PFSK-1 (cell line): ENCODE results near the gene ABRACL.

Experiments used
- FOXP2 ChIP-seq: optimal IDR thresholded peaks from 2 replicates; pipeline ENCODE3; 2011; ENCODE audit warnings: borderline replicate concordance, control low read depth, inconsistent platforms; ENCODE audit not compliant: insufficient read depth; ENCODE audit errors: extremely low read length, extremely low read depth
- POLR2AphosphoS5 ChIP-seq: IDR thresholded peaks from 2 replicates; pipeline ENCODE4 v1.6.1; 2012; ENCODE audit warnings: low read depth, mild to moderate bottlenecking, control low read depth, low read length, moderate library complexity
- SIN3A ChIP-seq: IDR thresholded peaks from 2 replicates; pipeline ENCODE4 v1.6.1; 2012; ENCODE audit warnings: mild to moderate bottlenecking, low read length, moderate library complexity, borderline replicate concordance; ENCODE audit not compliant: insufficient read depth
- TAF1 ChIP-seq: IDR thresholded peaks from 2 replicates; pipeline ENCODE4 v1.6.1; 2012; ENCODE audit warnings: low read length, control low read depth, borderline replicate concordance; ENCODE audit not compliant: insufficient read depth
- TF ChIP-seq, protein P1 (sequence below), 2 experiments: IDR thresholded peaks; 2 replicates each; pipeline versions ENCODE4 v1.6.1 to v1.8.0; 2011 to 2012; ENCODE audit warnings: low read depth in 2 of 2, low read length in 2 of 2, control low read depth in 1 of 2, inconsistent platforms in 1 of 2, mild to moderate bottlenecking in 1 of 2, moderate library complexity in 1 of 2; ENCODE audit not compliant: insufficient read depth in 1 of 2

The ABRACL gene

DNA sequence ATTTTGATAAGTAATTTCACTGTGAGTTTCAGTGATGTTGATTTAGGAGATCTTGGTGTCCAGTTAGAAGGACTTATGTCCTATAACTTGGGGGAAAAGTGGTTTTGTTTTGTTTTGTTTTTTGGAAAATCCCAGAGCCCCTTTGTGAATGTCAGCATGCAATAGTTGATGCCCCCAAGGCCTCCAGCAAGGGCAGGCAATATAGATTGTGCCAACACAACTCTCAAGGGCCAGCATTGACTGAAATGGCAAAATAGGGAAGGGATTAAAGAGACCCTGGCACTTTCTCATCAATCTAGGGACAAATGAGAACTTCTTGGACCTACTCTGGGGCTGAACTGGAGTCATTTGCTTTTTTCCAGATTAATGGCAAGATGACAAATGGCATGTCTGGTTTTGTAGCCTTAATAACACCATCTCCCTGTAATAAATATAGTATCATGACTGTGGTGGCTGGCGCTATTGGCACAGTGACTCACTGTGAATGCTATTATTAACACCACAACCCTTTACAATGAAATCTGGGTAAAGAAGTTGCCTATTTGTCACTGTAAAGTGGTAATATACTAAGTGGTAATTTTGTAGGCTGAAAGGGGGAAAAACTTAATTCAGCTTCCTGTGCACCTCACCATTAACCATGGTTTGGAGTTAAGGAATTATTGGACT lies 51.8 kb downstream of the ABRACL start:
- TF ChIP-seq TAF1 (no peak), SIN3A (no peak), POLR2AphosphoS5 (no peak), FOXP2 (no peak)
- TF ChIP-seq, protein P1, sequence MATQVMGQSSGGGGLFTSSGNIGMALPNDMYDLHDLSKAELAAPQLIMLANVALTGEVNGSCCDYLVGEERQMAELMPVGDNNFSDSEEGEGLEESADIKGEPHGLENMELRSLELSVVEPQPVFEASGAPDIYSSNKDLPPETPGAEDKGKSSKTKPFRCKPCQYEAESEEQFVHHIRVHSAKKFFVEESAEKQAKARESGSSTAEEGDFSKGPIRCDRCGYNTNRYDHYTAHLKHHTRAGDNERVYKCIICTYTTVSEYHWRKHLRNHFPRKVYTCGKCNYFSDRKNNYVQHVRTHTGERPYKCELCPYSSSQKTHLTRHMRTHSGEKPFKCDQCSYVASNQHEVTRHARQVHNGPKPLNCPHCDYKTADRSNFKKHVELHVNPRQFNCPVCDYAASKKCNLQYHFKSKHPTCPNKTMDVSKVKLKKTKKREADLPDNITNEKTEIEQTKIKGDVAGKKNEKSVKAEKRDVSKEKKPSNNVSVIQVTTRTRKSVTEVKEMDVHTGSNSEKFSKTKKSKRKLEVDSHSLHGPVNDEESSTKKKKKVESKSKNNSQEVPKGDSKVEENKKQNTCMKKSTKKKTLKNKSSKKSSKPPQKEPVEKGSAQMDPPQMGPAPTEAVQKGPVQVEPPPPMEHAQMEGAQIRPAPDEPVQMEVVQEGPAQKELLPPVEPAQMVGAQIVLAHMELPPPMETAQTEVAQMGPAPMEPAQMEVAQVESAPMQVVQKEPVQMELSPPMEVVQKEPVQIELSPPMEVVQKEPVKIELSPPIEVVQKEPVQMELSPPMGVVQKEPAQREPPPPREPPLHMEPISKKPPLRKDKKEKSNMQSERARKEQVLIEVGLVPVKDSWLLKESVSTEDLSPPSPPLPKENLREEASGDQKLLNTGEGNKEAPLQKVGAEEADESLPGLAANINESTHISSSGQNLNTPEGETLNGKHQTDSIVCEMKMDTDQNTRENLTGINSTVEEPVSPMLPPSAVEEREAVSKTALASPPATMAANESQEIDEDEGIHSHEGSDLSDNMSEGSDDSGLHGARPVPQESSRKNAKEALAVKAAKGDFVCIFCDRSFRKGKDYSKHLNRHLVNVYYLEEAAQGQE (IDR thresholded peaks at IDR 0.05; ENCODE audit: insufficient read depth in 1 of 2, low read depth in 2 of 2, low read length in 2 of 2) = no peak

DNA sequence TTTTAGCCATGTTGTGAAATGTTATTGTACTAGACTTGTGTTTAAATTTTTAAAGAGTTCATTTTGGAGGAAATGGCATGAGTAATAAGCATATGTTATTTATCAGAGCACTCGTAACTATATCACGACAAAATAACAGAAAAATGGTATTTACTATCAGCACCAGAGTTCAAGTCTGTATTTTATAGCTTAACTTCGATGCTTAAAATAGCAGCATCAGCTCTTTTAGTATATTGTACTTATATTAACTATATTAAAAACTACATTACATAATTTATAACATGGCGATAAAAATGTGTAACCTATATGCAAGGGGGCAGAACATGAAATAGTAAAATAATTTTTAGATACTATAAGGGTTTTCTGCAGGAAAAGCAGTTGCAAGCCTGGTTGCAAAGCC lies 52.9 kb downstream of the ABRACL start:
- TF ChIP-seq, protein P1 (IDR thresholded peaks at IDR 0.05; ENCODE audit: insufficient read depth in 1 of 2, low read depth in 2 of 2, low read length in 2 of 2) = no peak
- TF ChIP-seq POLR2AphosphoS5 = no peak
- no peak for TF ChIP-seq SIN3A
- no peak for TF ChIP-seq FOXP2
- TF ChIP-seq TAF1 = no peak

- TF ChIP-seq, protein P1 (IDR thresholded peaks at IDR 0.05; ENCODE audit: insufficient read depth in 1 of 2, low read depth in 2 of 2, low read length in 2 of 2) = no peak
- TF ChIP-seq POLR2AphosphoS5 = no peak
- TF ChIP-seq SIN3A = no peak
- TF ChIP-seq FOXP2 = no peak
- no peak for TF ChIP-seq TAF1
Observed at GRCh38 chr6:139082370-139082769, 53.8 kb downstream of the ABRACL start.

DNA sequence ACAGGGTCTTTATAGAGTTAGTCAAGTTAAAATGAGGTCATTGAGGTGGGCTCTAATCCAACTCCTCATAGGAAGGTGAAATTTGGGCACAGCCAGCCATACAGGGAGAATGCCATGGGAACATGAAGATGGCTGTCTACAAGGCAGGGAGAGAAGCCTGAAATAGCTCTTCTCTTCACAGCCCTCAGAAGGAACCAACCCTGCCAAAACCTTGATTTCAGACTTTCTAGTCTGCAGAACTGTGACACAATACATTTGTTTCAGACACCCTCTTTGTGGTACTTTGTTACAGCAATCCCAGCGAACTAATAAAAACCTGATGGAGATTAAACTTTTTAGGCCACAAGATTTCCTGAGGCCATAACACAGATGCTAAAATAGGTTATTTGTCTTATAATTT lies 63.3 kb downstream of the ABRACL start:
- TF ChIP-seq SIN3A = no peak
